Endothelial cell (in vitro differentiated cells): ENCODE measurements around the gene LEKR1. TPM values are rescaled to one million over a fixed set of nuclear protein-coding genes. Genes with fewer than 3 reads are reported as not detected.

Experiments
- DNase-seq: peaks from one replicate; pipeline ENCODE4 v3.0.0; 2021; ENCODE audit warnings: low spot score
- H3K27ac Mint-ChIP-seq: one replicate; pipeline ENCODE4 v1.8.0; 2021; ENCODE audit warnings: mixed read lengths, inconsistent platforms; ENCODE audit not compliant: unreplicated experiment
- H3K27me3 Mint-ChIP-seq: one replicate; pipeline ENCODE4 v1.8.0; 2021; ENCODE audit warnings: mild to moderate bottlenecking, moderate library complexity, mixed read lengths, inconsistent platforms; ENCODE audit not compliant: unreplicated experiment
- H3K36me3 Mint-ChIP-seq: one replicate; pipeline ENCODE4 v1.8.0; 2021; ENCODE audit warnings: mild to moderate bottlenecking, low read depth, mixed read lengths, inconsistent platforms; ENCODE audit not compliant: unreplicated experiment
- H3K4me1 Mint-ChIP-seq: one replicate; pipeline ENCODE4 v1.8.0; 2021; ENCODE audit warnings: mild to moderate bottlenecking, mixed read lengths, inconsistent platforms; ENCODE audit not compliant: unreplicated experiment
- H3K4me3 Mint-ChIP-seq: one replicate; pipeline ENCODE4 v1.8.0; 2021; ENCODE audit warnings: mild to moderate bottlenecking, mixed read lengths, inconsistent platforms; ENCODE audit not compliant: unreplicated experiment
- H3K9me3 Mint-ChIP-seq: one replicate; pipeline ENCODE4 v1.8.0; 2021; ENCODE audit warnings: mixed read lengths, inconsistent platforms; ENCODE audit not compliant: unreplicated experiment
- total RNA-seq: library from RNA; stranded (reverse); fragmentation: NEBNext Ultra II Directional; extraction: Animal tissue kit (Norgen Biotek cat#: 25700); gene quantifications from one replicate; pipeline ENCODE4 v1.2.1, GENCODE V29; 2021; ENCODE audit not compliant: unreplicated experiment
- TF ChIP-seq, protein P1 (sequence below): fragments of 200-600 bp; sonication (generic); IDR thresholded peaks from one replicate; pipeline ENCODE4 v1.5.0; 2021; ENCODE audit warnings: antibody characterized with exemption; ENCODE audit not compliant: unreplicated experiment

The LEKR1 gene
- total RNA-seq, 1 donor from 2014 or later: 0.18 TPM

DNA sequence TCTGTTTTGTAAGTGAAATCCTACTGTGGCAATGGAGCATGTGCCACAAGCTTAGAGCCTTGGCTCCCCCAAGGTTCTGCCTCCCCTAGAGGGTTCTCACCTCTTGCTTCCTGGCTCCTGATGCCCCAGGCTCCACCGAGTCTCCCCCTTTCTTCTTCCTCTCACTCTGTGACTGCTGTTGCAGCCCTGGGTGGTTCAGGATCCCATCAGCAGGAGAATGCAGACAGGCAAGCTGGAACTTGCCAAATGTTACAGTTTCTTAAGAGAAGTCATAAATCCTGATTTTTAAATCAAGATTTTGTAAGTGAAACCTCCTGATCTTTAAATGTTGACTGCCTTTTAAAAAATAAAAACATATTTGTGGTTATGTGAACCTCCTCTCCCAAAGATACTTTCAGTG lies 199.9 kb downstream of the LEKR1 start:
- H3K36me3 Mint-ChIP-seq: no peaks in the 10 kb centered on the region
- H3K27ac Mint-ChIP-seq: no peak overlapping the region
- peaks cover 3% of the 10 kb centered on the region for H3K27me3 Mint-ChIP-seq
- no peak for DNase-seq
- H3K9me3 Mint-ChIP-seq: no peaks in the 10 kb centered on the region
- TF ChIP-seq, protein P1, sequence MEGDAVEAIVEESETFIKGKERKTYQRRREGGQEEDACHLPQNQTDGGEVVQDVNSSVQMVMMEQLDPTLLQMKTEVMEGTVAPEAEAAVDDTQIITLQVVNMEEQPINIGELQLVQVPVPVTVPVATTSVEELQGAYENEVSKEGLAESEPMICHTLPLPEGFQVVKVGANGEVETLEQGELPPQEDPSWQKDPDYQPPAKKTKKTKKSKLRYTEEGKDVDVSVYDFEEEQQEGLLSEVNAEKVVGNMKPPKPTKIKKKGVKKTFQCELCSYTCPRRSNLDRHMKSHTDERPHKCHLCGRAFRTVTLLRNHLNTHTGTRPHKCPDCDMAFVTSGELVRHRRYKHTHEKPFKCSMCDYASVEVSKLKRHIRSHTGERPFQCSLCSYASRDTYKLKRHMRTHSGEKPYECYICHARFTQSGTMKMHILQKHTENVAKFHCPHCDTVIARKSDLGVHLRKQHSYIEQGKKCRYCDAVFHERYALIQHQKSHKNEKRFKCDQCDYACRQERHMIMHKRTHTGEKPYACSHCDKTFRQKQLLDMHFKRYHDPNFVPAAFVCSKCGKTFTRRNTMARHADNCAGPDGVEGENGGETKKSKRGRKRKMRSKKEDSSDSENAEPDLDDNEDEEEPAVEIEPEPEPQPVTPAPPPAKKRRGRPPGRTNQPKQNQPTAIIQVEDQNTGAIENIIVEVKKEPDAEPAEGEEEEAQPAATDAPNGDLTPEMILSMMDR: no peak
- H3K4me3 Mint-ChIP-seq: no peak overlapping the region
- no peaks in the 10 kb centered on the region for H3K4me1 Mint-ChIP-seq

GRCh38 chr3:157027861-157028745 lies 201.9 kb downstream of the LEKR1 start:
- no peak overlapping the region for H3K27ac Mint-ChIP-seq
- no peak for DNase-seq
- H3K36me3 Mint-ChIP-seq: no peaks in the 10 kb centered on the region
- H3K4me1 Mint-ChIP-seq: no peaks in the 10 kb centered on the region
- TF ChIP-seq, protein P1: no peak
- H3K27me3 Mint-ChIP-seq: no peaks in the 10 kb centered on the region
- no peaks in the 10 kb centered on the region for H3K9me3 Mint-ChIP-seq
- H3K4me3 Mint-ChIP-seq: no peak overlapping the region

GRCh38 chr3:157029365-157029790 lies 203.2 kb downstream of the LEKR1 start:
- Mint-ChIP-seq H3K27ac (no peak overlapping the region), H3K36me3 (no peaks in the 10 kb centered on the region), H3K9me3 (no peaks in the 10 kb centered on the region), H3K4me3 (no peak overlapping the region), H3K4me1 (no peaks in the 10 kb centered on the region), H3K27me3 (no peaks in the 10 kb centered on the region)
- TF ChIP-seq, protein P1: no peak
- DNase-seq: no peak

GRCh38 chr3:157030712-157031111 lies 204.6 kb downstream of the LEKR1 start:
- H3K27ac Mint-ChIP-seq: no peak overlapping the region
- H3K9me3 Mint-ChIP-seq: no peaks in the 10 kb centered on the region
- H3K27me3 Mint-ChIP-seq: no peaks in the 10 kb centered on the region
- H3K36me3 Mint-ChIP-seq: no peaks in the 10 kb centered on the region
- no peak for DNase-seq
- TF ChIP-seq, protein P1: no peak
- H3K4me1 Mint-ChIP-seq: no peaks in the 10 kb centered on the region
- H3K4me3 Mint-ChIP-seq: no peak overlapping the region

DNA sequence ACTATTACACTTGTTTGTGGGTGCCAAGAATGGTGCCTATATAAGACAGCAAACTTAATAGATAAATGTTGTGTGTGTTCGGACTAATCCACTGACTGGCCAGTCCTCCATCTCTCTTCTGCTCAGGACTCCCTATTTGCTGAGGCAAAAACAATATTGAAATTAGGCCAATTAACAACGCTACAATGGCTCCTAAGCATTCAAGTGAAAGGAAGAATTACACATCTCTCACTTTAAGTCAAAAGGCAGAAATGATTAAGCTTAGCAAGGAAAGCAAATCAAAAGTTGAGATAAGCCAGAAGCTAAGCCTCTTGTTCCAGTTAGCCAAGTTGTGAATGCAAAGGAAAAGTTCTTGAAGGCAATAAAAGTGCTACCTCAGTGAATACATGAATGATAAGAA lies 206.8 kb downstream of the LEKR1 start:
- Mint-ChIP-seq H3K27ac (no peak overlapping the region), H3K27me3 (no peaks in the 10 kb centered on the region), H3K4me1 (no peaks in the 10 kb centered on the region), H3K36me3 (no peaks in the 10 kb centered on the region), H3K9me3 (no peaks in the 10 kb centered on the region), H3K4me3 (no peak overlapping the region)
- TF ChIP-seq, protein P1: no peak
- DNase-seq: no peak
